ENCODE data around the gene FBXO42. TPM values are rescaled to one million over a fixed set of nuclear protein-coding genes. Genes with fewer than 3 reads are reported as not detected.

Gene FBXO42
- polyA plus RNA-seq, 3 donors = 11.6 to 18.4 (median 16.9) TPM

DNA sequence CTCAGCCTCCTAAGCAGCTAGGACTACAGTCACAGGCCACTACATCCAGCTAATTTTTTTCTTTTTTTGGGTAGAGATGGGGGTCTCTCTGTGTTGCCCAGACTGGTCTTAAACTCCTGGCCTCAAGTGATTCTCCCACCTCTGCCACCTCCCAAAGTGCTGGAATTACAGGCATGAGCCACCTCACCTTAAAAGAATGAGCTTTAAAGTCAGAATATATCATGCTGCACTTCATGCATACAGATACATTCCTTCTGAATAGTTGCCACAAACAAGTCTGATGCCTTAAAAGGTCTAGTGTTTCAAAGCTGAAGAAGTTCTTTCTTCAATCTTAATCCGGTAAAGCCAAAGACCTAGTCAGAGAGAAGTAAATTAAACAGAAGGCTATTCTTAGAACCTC, 91.5 kb downstream of the FBXO42 start:
- Histone ChIP-seq H3K4me3 (replicated peaks in 1 of 3; ENCODE audit: low read depth in 2 of 3, low read length in 3 of 3) (no peak overlapping the region), H3K27ac (ENCODE audit: low read depth in 1 of 2, low read length in 2 of 2) (no peak overlapping the region), H2AFZ (ENCODE audit: insufficient read depth, low read depth, low read length, poor library complexity, severe bottlenecking) (no peak overlapping the region), H3K4me1 (ENCODE audit: control insufficient read depth in 1 of 2, insufficient read depth in 2 of 2, low read length in 2 of 2) (no peaks in the 10 kb centered on the region), H3K9me3 (replicated peaks in 1 of 2; ENCODE audit: control insufficient read depth in 1 of 2, insufficient read depth in 1 of 2, low read length in 2 of 2) (no peaks in the 10 kb centered on the region), H3K9ac (ENCODE audit: insufficient read depth, low read length, poor library complexity, severe bottlenecking) (no peak overlapping the region), H3K27me3 (ENCODE audit: control insufficient read depth in 2 of 2, insufficient read depth in 2 of 2, low read length in 2 of 2) (no peaks in the 10 kb centered on the region), H4K20me1 (ENCODE audit: insufficient read depth, low read length) (peaks cover 83% of the 10 kb centered on the region), H3K79me2 (ENCODE audit: insufficient read depth, low read length) (peaks cover 8% of the 10 kb centered on the region), H3K36me3 (replicated peaks in 1 of 2; ENCODE audit: control insufficient read depth in 1 of 2, insufficient read depth in 2 of 2, low read length in 2 of 2) (peaks cover 11 to 42% of the 10 kb centered on the region in 2 donors), H3K4me2 (replicated peaks; ENCODE audit: extremely low read depth, low read length, poor library complexity, severe bottlenecking) (no peak overlapping the region)
- H3K36me3 Mint-ChIP-seq = peaks cover 16 to 27% of the 10 kb centered on the region in 2 donors
- no peaks in the 10 kb centered on the region for H3K4me1 Mint-ChIP-seq
- peak overlapping the region in 3 of 7 donors; percentile 33 to 66 (median 45) for H3K27ac Mint-ChIP-seq
- DNase-seq = no peak
- intact Hi-C loops (cut with micrococcal nuclease) = no loop called here
- no peaks in the 10 kb centered on the region for H3K27me3 Mint-ChIP-seq (ENCODE audit: low read depth in 3 of 3)
- no peaks in the 10 kb centered on the region for H3K9me3 Mint-ChIP-seq
- WGBS (ENCODE audit: insufficient coverage) = no CpG with 5 or more reads among the region's 1 CpG
- TF ChIP-seq, protein P1, sequence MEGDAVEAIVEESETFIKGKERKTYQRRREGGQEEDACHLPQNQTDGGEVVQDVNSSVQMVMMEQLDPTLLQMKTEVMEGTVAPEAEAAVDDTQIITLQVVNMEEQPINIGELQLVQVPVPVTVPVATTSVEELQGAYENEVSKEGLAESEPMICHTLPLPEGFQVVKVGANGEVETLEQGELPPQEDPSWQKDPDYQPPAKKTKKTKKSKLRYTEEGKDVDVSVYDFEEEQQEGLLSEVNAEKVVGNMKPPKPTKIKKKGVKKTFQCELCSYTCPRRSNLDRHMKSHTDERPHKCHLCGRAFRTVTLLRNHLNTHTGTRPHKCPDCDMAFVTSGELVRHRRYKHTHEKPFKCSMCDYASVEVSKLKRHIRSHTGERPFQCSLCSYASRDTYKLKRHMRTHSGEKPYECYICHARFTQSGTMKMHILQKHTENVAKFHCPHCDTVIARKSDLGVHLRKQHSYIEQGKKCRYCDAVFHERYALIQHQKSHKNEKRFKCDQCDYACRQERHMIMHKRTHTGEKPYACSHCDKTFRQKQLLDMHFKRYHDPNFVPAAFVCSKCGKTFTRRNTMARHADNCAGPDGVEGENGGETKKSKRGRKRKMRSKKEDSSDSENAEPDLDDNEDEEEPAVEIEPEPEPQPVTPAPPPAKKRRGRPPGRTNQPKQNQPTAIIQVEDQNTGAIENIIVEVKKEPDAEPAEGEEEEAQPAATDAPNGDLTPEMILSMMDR (IDR thresholded peaks at IDR 0.05) = no peak
- H3K4me3 Mint-ChIP-seq = no peak overlapping the region

DNA sequence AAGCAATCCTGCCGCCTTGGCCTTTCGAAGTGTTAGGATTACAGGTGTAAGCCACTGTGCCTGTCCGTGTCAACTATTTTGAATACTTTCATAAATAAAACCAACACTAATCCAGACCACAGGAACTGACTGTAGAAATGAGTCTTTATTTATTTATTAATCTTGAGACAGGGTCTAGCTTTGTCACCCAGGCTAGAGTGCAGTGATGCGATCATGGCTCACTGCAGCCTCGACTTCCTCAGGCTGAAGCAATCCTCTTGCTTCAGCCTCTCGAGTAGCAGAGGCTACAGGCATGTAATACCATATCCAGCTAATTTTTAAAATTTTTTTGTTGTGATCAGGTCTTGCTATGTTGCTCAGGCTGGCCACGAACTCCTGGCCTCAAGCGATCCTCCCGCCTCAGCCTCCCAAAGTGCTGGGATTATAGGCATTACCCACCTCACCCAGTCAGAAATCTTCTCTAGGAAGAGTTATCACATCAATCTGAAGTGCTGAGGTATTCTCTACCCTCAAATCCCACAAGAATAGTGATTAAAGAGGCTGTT, 93.6 kb downstream of the FBXO42 start:
- no peak for DNase-seq
- no peaks in the 10 kb centered on the region for H3K4me1 Mint-ChIP-seq
- Histone ChIP-seq H3K9me3 (replicated peaks in 1 of 2; ENCODE audit: control insufficient read depth in 1 of 2, insufficient read depth in 1 of 2, low read length in 2 of 2) (no peaks in the 10 kb centered on the region), H2AFZ (ENCODE audit: insufficient read depth, low read depth, low read length, poor library complexity, severe bottlenecking) (no peak overlapping the region), H3K27me3 (ENCODE audit: control insufficient read depth in 2 of 2, insufficient read depth in 2 of 2, low read length in 2 of 2) (no peaks in the 10 kb centered on the region), H3K79me2 (ENCODE audit: insufficient read depth, low read length) (peaks cover 5% of the 10 kb centered on the region), H3K4me1 (ENCODE audit: control insufficient read depth in 1 of 2, insufficient read depth in 2 of 2, low read length in 2 of 2) (no peaks in the 10 kb centered on the region), H3K27ac (ENCODE audit: low read depth in 1 of 2, low read length in 2 of 2) (no peak overlapping the region), H4K20me1 (ENCODE audit: insufficient read depth, low read length) (peaks cover 63% of the 10 kb centered on the region), H3K36me3 (replicated peaks in 1 of 2; ENCODE audit: control insufficient read depth in 1 of 2, insufficient read depth in 2 of 2, low read length in 2 of 2) (peaks cover 32 to 56% of the 10 kb centered on the region in 2 donors), H3K4me2 (replicated peaks; ENCODE audit: extremely low read depth, low read length, poor library complexity, severe bottlenecking) (no peak overlapping the region), H3K4me3 (replicated peaks in 1 of 3; ENCODE audit: low read depth in 2 of 3, low read length in 3 of 3) (no peak overlapping the region), H3K9ac (ENCODE audit: insufficient read depth, low read length, poor library complexity, severe bottlenecking) (no peak overlapping the region)
- no peak overlapping the region for H3K4me3 Mint-ChIP-seq
- WGBS (ENCODE audit: insufficient coverage) = 100% methylated on average over 1 of the region's 9 CpGs
- no peaks in the 10 kb centered on the region for H3K9me3 Mint-ChIP-seq
- peaks cover 34 to 41% of the 10 kb centered on the region in 2 donors for H3K36me3 Mint-ChIP-seq
- intact Hi-C loops (cut with micrococcal nuclease) = no loop called here
- TF ChIP-seq, protein P1 (IDR thresholded peaks at IDR 0.05) = no peak
- peak overlapping the region in 3 of 7 donors; percentile 45 to 51 (median 50) for H3K27ac Mint-ChIP-seq
- no peaks in the 10 kb centered on the region for H3K27me3 Mint-ChIP-seq (ENCODE audit: low read depth in 3 of 3)

Data from CD14-positive monocyte (primary cell).